CD14-positive monocyte (primary cell): ENCODE results near the gene SCD5. TPM values are rescaled to one million over a fixed set of nuclear protein-coding genes. Genes with fewer than 3 reads are reported as not detected.

Experiments used
- DNase-seq, 3 donors: peaks; one replicate each; pipeline ENCODE4 v3.0.0-alpha.2; 2011 to 2022
- H2AFZ ChIP-seq: 2 replicates; pipeline ENCODE4 v1.6.0; 2012; ENCODE audit warnings: mild to moderate bottlenecking, low read depth, low read length, inconsistent platforms; ENCODE audit not compliant: insufficient read depth, poor library complexity, severe bottlenecking
- H3K27ac ChIP-seq, 2 donors: 1 replicate in 1 of 2; 2 replicates in 1 of 2; pipeline ENCODE4 v1.5.1; 2012 to 2013; ENCODE audit warnings: low read length in 2 of 2, control low read depth in 1 of 2, inconsistent platforms in 1 of 2, low read depth in 1 of 2, mild to moderate bottlenecking in 1 of 2
- H3K27me3 ChIP-seq, 2 donors: one replicate each; pipeline versions ENCODE4 v1.6.0 to v1.6.1; 2011 to 2013; ENCODE audit warnings: low read length in 2 of 2; ENCODE audit not compliant: control insufficient read depth in 2 of 2, insufficient read depth in 2 of 2
- H3K36me3 ChIP-seq, 2 donors: replicated peaks in 1 of 2; 1 replicate in 1 of 2; 2 replicates in 1 of 2; pipeline versions ENCODE4 v1.5.1 to v1.6.1; 2012 to 2013; ENCODE audit warnings: low read length in 2 of 2, control low read depth in 1 of 2, inconsistent platforms in 1 of 2, mild to moderate bottlenecking in 1 of 2; ENCODE audit not compliant: insufficient read depth in 2 of 2, control insufficient read depth in 1 of 2
- H3K4me1 ChIP-seq, 2 donors: 1 replicate in 1 of 2; 2 replicates in 1 of 2; pipeline versions ENCODE4 v1.5.1 to v1.6.1; 2012 to 2013; ENCODE audit warnings: low read length in 2 of 2, control low read depth in 1 of 2, inconsistent platforms in 1 of 2, mild to moderate bottlenecking in 1 of 2, moderate library complexity in 1 of 2; ENCODE audit not compliant: insufficient read depth in 2 of 2, control insufficient read depth in 1 of 2
- H3K4me2 ChIP-seq: replicated peaks from 2 replicates; pipeline ENCODE3; 2012; ENCODE audit warnings: low read length, moderate library complexity, mild to moderate bottlenecking; ENCODE audit not compliant: poor library complexity, severe bottlenecking; ENCODE audit errors: extremely low read depth
- H3K4me3 ChIP-seq, 3 experiments: fragments of 200-600 bp in 1 of 3; sonication (generic) in 1 of 3; replicated peaks in 1 of 3; 1 replicate in 2 of 3; 2 replicates in 1 of 3; pipeline ENCODE4 v1.5.1; 2011 to 2013; ENCODE audit warnings: low read length in 3 of 3, mild to moderate bottlenecking in 3 of 3, control low read depth in 2 of 3, low read depth in 2 of 3, inconsistent platforms in 1 of 3, moderate library complexity in 1 of 3
- H3K79me2 ChIP-seq: 2 replicates; pipeline ENCODE4 v1.6.0; 2012; ENCODE audit warnings: mild to moderate bottlenecking, control low read depth, inconsistent platforms, low read length, moderate library complexity; ENCODE audit not compliant: insufficient read depth
- H3K9ac ChIP-seq: 2 replicates; pipeline ENCODE4 v1.6.0; 2017; ENCODE audit warnings: low read length, mild to moderate bottlenecking; ENCODE audit not compliant: insufficient read depth, poor library complexity, severe bottlenecking
- H3K9me3 ChIP-seq, 2 donors: replicated peaks in 1 of 2; 1 replicate in 1 of 2; 2 replicates in 1 of 2; pipeline versions ENCODE4 v1.5.1 to v1.6.1; 2012 to 2013; ENCODE audit warnings: low read length in 2 of 2, control low read depth in 1 of 2; ENCODE audit not compliant: control insufficient read depth in 1 of 2, insufficient read depth in 1 of 2
- H4K20me1 ChIP-seq: 2 replicates; pipeline ENCODE4 v1.6.0; 2012; ENCODE audit warnings: mild to moderate bottlenecking, low read length, control low read depth, moderate library complexity; ENCODE audit not compliant: insufficient read depth
- H3K27ac Mint-ChIP-seq, 7 donors: one replicate each; pipeline ENCODE4 v1.8.0; 2020; ENCODE audit warnings: mild to moderate bottlenecking in 7 of 7, mixed read lengths in 7 of 7, moderate library complexity in 6 of 7, inconsistent platforms in 2 of 7
- H3K27me3 Mint-ChIP-seq, 3 donors: one replicate each; pipeline ENCODE4 v1.8.0; 2021 to 2022; ENCODE audit warnings: low read depth in 3 of 3, mild to moderate bottlenecking in 3 of 3, mixed read lengths in 3 of 3, moderate library complexity in 3 of 3, inconsistent platforms in 1 of 3
- H3K36me3 Mint-ChIP-seq, 2 donors: one replicate each; pipeline ENCODE4 v1.8.0; 2020; ENCODE audit warnings: mixed read lengths in 2 of 2, inconsistent platforms in 1 of 2, mild to moderate bottlenecking in 1 of 2
- H3K4me1 Mint-ChIP-seq: one replicate; pipeline ENCODE4 v1.8.0; 2020; ENCODE audit warnings: mild to moderate bottlenecking, mixed read lengths
- H3K4me3 Mint-ChIP-seq, 2 donors: one replicate each; pipeline ENCODE4 v1.8.0; 2020; ENCODE audit warnings: mild to moderate bottlenecking in 2 of 2, mixed read lengths in 2 of 2, moderate library complexity in 1 of 2
- H3K9me3 Mint-ChIP-seq, 7 donors: one replicate each; pipeline ENCODE4 v1.8.0; 2020 to 2022; ENCODE audit warnings: mixed read lengths in 7 of 7, mild to moderate bottlenecking in 6 of 7, moderate library complexity in 6 of 7, inconsistent platforms in 2 of 7
- WGBS: methylation state at CpG from one replicate; pipeline ENCODE4 v1.1.5; 2013; ENCODE audit warnings: missing lambda C conversion rate; ENCODE audit not compliant: insufficient coverage; 5-methylcytosine and 5-hydroxymethylcytosine counted together
- intact Hi-C, 2 donors: fragments of 100-400 bp; cut with micrococcal nuclease; formaldehyde crosslinking; loops; one replicate each; pipeline versions ENCODE4 v1.15.0 to v1.15.1; 2023
- polyA plus RNA-seq, 3 donors: library from polyadenylated mRNA; depleted of rRNA in 1 of 3; unstranded in 2 of 3; stranded (reverse) in 1 of 3; fragments of 300-500 nt in 2 of 3; fragments of >200 nt in 1 of 3; fragmentation: Illumina TruSeq in 2 of 3; gene quantifications; 1 replicate in 2 of 3; 2 replicates in 1 of 3; pipeline ENCODE4 v1.2.3, GENCODE V29; 2012 to 2021
- TF ChIP-seq, protein P1 (sequence below): fragments of 200-600 bp; IDR thresholded peaks from one replicate; pipeline ENCODE4 v1.8.0; 2022; ENCODE audit warnings: antibody characterized with exemption, mild to moderate bottlenecking

The SCD5 gene
- polyA plus RNA-seq, 3 donors: 0.28 to 1.3 (median 0.61) TPM

DNA sequence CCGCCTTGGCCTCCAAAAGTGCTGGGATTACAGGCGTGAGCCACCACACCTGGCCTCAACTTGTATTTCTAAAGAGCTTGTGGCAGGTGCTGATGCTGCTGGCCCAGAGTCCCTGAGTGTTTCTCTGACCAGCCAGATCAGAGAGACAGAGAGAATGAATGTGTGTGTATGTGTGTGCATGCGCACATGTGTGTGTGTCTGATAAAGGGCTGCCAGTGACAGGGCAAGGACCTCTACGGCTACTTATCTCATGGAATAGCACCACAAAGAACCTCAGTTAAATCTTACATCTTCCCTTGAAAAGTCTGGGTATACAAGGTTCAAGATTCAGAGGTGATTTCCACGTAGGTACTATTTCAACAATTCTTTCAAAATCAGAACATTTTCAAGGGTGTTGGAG is 86.0 kb downstream of the SCD5 start:
- DNase-seq: no peak
- peaks cover 0 to 4% (median 0%) of the 10 kb centered on the region in 3 donors for H3K27me3 Mint-ChIP-seq
- H3K27ac Mint-ChIP-seq: no peak overlapping the region
- no peaks in the 10 kb centered on the region for H3K36me3 ChIP-seq
- no peak overlapping the region for H3K4me2 ChIP-seq
- no peaks in the 10 kb centered on the region for H4K20me1 ChIP-seq
- WGBS: 96% methylated on average over 2 of the region's 5 CpGs
- no peaks in the 10 kb centered on the region for H3K4me1 ChIP-seq
- H3K27me3 ChIP-seq: no peaks in the 10 kb centered on the region
- H3K9ac ChIP-seq: no peak overlapping the region
- H3K36me3 Mint-ChIP-seq: no peaks in the 10 kb centered on the region
- H3K9me3 ChIP-seq: no peaks in the 10 kb centered on the region
- H3K4me3 Mint-ChIP-seq: no peak overlapping the region
- H3K27ac ChIP-seq: no peak overlapping the region
- TF ChIP-seq, protein P1, sequence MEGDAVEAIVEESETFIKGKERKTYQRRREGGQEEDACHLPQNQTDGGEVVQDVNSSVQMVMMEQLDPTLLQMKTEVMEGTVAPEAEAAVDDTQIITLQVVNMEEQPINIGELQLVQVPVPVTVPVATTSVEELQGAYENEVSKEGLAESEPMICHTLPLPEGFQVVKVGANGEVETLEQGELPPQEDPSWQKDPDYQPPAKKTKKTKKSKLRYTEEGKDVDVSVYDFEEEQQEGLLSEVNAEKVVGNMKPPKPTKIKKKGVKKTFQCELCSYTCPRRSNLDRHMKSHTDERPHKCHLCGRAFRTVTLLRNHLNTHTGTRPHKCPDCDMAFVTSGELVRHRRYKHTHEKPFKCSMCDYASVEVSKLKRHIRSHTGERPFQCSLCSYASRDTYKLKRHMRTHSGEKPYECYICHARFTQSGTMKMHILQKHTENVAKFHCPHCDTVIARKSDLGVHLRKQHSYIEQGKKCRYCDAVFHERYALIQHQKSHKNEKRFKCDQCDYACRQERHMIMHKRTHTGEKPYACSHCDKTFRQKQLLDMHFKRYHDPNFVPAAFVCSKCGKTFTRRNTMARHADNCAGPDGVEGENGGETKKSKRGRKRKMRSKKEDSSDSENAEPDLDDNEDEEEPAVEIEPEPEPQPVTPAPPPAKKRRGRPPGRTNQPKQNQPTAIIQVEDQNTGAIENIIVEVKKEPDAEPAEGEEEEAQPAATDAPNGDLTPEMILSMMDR: no peak
- H3K79me2 ChIP-seq: no peaks in the 10 kb centered on the region
- no peaks in the 10 kb centered on the region for H3K9me3 Mint-ChIP-seq
- H3K4me1 Mint-ChIP-seq: peaks cover 12% of the 10 kb centered on the region
- intact Hi-C loops: no loop called here
- H2AFZ ChIP-seq: no peak overlapping the region
- no peak overlapping the region for H3K4me3 ChIP-seq

DNA sequence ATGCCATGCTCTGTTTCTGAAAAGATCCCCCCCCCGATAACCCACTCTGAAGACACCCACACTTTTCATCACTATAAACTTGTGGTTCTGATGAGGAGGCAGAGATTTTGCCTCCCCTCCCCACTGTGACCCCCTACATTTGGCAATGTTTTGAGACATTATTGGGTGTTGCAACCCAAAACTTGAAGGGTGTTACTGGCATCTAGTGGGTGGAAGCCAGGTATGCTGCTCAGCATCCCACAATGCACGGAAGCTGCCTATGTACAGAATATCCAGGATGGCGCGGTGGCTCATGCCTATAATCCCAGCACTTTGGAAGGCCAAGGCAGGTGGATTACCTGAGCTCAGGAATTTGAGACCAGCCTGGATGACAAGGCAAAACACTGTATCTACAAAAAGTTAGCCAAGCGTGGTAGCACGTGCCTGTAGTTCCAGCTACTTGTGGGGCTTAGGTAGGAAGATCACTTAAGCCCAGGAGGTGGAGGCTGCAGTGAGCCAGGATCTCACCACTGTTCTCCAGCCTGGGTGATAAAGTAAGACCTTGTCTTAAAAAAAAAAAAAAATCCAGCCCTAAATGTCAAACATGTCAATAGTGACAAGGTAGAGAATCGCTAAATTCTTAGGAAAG is 87.3 kb downstream of the SCD5 start:
- H3K79me2 ChIP-seq: no peaks in the 10 kb centered on the region
- intact Hi-C loops: no loop called here
- H3K36me3 ChIP-seq: no peaks in the 10 kb centered on the region
- no peak overlapping the region for H3K4me3 ChIP-seq
- H3K36me3 Mint-ChIP-seq: no peaks in the 10 kb centered on the region
- TF ChIP-seq, protein P1: no peak
- H3K27ac ChIP-seq: no peak overlapping the region
- DNase-seq: no peak
- no peaks in the 10 kb centered on the region for H3K9me3 ChIP-seq
- H3K4me1 Mint-ChIP-seq: peaks cover 11% of the 10 kb centered on the region
- H3K27me3 Mint-ChIP-seq: peaks cover 0 to 4% (median 0%) of the 10 kb centered on the region in 3 donors
- H3K4me3 Mint-ChIP-seq: no peak overlapping the region
- H3K9ac ChIP-seq: no peak overlapping the region
- H3K4me2 ChIP-seq: no peak overlapping the region
- H3K27me3 ChIP-seq: no peaks in the 10 kb centered on the region
- WGBS: 100% methylated on average over 3 of the region's 7 CpGs
- H2AFZ ChIP-seq: no peak overlapping the region
- H3K9me3 Mint-ChIP-seq: no peaks in the 10 kb centered on the region
- no peaks in the 10 kb centered on the region for H3K4me1 ChIP-seq
- H3K27ac Mint-ChIP-seq: no peak overlapping the region
- no peaks in the 10 kb centered on the region for H4K20me1 ChIP-seq
